Tibial artery (tissue), 4 donors: Measurements from ENCODE around the gene FBXO27.

ENCODE experiments used
- DNase-seq, 2 donors: peaks; one replicate each; pipeline ENCODE4 v3.0.0-alpha.2; 2019
- H3K27ac ChIP-seq, 2 donors: fragments of 200-600 bp; sonication (generic) in 1 of 2; 1 replicate in 1 of 2; 2 replicates in 1 of 2; pipeline ENCODE4 v1.5.1; 2018 to 2019; ENCODE audit warnings: mild to moderate bottlenecking in 1 of 2
- H3K27me3 ChIP-seq, 2 donors: fragments of 200-600 bp; sonication (generic) in 1 of 2; one replicate each; pipeline versions ENCODE4 v1.5.1 to v1.6.0; 2016 to 2019
- H3K36me3 ChIP-seq, 3 donors: fragments of 200-600 bp; sonication (generic) in 2 of 3; one replicate each; pipeline ENCODE4 v1.5.1; 2016 to 2019; ENCODE audit warnings: mild to moderate bottlenecking in 2 of 3
- H3K4me1 ChIP-seq, 4 donors: fragments of 200-600 bp; sonication (generic) in 2 of 4; 1 replicate in 3 of 4; 2 replicates in 1 of 4; pipeline ENCODE4 v1.5.1; 2016 to 2019
- H3K4me3 ChIP-seq, 2 donors: fragments of 200-600 bp; sonication (generic) in 1 of 2; 1 replicate in 1 of 2; 2 replicates in 1 of 2; pipeline ENCODE4 v1.5.1; 2018 to 2019; ENCODE audit warnings: mild to moderate bottlenecking in 2 of 2
- H3K9me3 ChIP-seq, 3 donors: fragments of 200-600 bp; sonication (generic) in 1 of 3; one replicate each; pipeline ENCODE4 v1.5.1; 2016 to 2019
- CTCF ChIP-seq, 2 experiments: fragments of 200-600 bp in 1 of 2; fragments of 450-650 bp in 1 of 2; IDR thresholded peaks; one replicate each; pipeline ENCODE4 v1.5.1; 2017 to 2019; ENCODE audit warnings: antibody characterized with exemption in 2 of 2, mild to moderate bottlenecking in 1 of 2, moderate library complexity in 1 of 2
- intact Hi-C: fragments of 100-400 bp; cut with DNase I; formaldehyde crosslinking; loops from one replicate; pipeline ENCODE4 v1.15.0; 2023; ENCODE audit warnings: low total_unique reads

The FBXO27 gene

GRCh38 chr19:39038098-39038497 is 5.7 kb upstream of the FBXO27 start:
- DNase-seq, result no peak
- intact Hi-C loops, result loop anchor here (2.0 kb wide), 1 partner anchor 65 kb away; no protein-coding TSS in a partner anchor
- no peaks in the 10 kb centered on the region for H3K36me3 ChIP-seq

GRCh38 chr19:39037194-39037593 is 4.8 kb upstream of the FBXO27 start:
- TF ChIP-seq CTCF (IDR thresholded peaks at IDR 0.05), result no peak
- H3K36me3 ChIP-seq, result no peaks in the 10 kb centered on the region
- DNase-seq, result no peak

More at GRCh38 chr19:39038098-39038497, 5.7 kb upstream of the FBXO27 start:
- Histone ChIP-seq H3K4me3 (no peak overlapping the region), H3K27me3 (peaks cover 0 to 14% of the 10 kb centered on the region in 2 donors), H3K9me3 (no peaks in the 10 kb centered on the region), H3K4me1 (peaks cover 0 to 6% (median 2%) of the 10 kb centered on the region in 4 donors), H3K27ac (no peak overlapping the region)
- no peak for TF ChIP-seq CTCF (IDR thresholded peaks at IDR 0.05)

GRCh38 chr19:39036581-39036980 is 4.2 kb upstream of the FBXO27 start:
- H3K36me3 ChIP-seq, result no peaks in the 10 kb centered on the region
- TF ChIP-seq CTCF (IDR thresholded peaks at IDR 0.05), result no peak
- peaks cover 0 to 14% of the 10 kb centered on the region in 2 donors for H3K27me3 ChIP-seq
- no peak overlapping the region for H3K4me3 ChIP-seq
- intact Hi-C loops, result no loop called here
- H3K27ac ChIP-seq, result no peak overlapping the region
- no peak for DNase-seq
- no peaks in the 10 kb centered on the region for H3K9me3 ChIP-seq
- H3K4me1 ChIP-seq, result peaks cover 0 to 19% (median 13%) of the 10 kb centered on the region in 4 donors

More at GRCh38 chr19:39037194-39037593, 4.8 kb upstream of the FBXO27 start:
- intact Hi-C loops, result no loop called here
- no peak overlapping the region for H3K27ac ChIP-seq
- no peak overlapping the region for H3K4me3 ChIP-seq
- peaks cover 0 to 14% (median 9%) of the 10 kb centered on the region in 4 donors for H3K4me1 ChIP-seq
- H3K27me3 ChIP-seq, result peaks cover 0 to 14% of the 10 kb centered on the region in 2 donors
- no peaks in the 10 kb centered on the region for H3K9me3 ChIP-seq

GRCh38 chr19:39031368-39032062 is 834 bp downstream of the FBXO27 start:
- peak overlapping the region; percentile 46 to 72 for H3K27ac ChIP-seq
- intact Hi-C loops, result no loop called here
- H3K9me3 ChIP-seq, result no peaks in the 10 kb centered on the region
- H3K36me3 ChIP-seq, result peaks cover 0 to 18% (median 12%) of the 10 kb centered on the region in 3 donors
- peak; percentile 84 to 86 for DNase-seq
- H3K4me3 ChIP-seq, result peak overlapping the region; percentile 56 to 84
- no peak for TF ChIP-seq CTCF (IDR thresholded peaks at IDR 0.05)
- no peaks in the 10 kb centered on the region for H3K27me3 ChIP-seq
- peaks cover 0 to 28% (median 19%) of the 10 kb centered on the region in 4 donors for H3K4me1 ChIP-seq

GRCh38 chr19:39030854-39031367 is 1.4 kb downstream of the FBXO27 start:
- DNase-seq, result no peak
- intact Hi-C loops, result no loop called here
- peaks cover 0 to 22% (median 15%) of the 10 kb centered on the region in 3 donors for H3K36me3 ChIP-seq
- H3K27ac ChIP-seq, result peak overlapping the region in 1 of 2 donors; percentile 72
- no peaks in the 10 kb centered on the region for H3K9me3 ChIP-seq
- H3K4me1 ChIP-seq, result peaks cover 0 to 28% (median 19%) of the 10 kb centered on the region in 4 donors
- H3K27me3 ChIP-seq, result no peaks in the 10 kb centered on the region
- peak overlapping the region; percentile 56 to 84 for H3K4me3 ChIP-seq
- TF ChIP-seq CTCF (IDR thresholded peaks at IDR 0.05), result no peak
